H9 (cell line): Measurements from ENCODE around the gene PDXP. TPM values are rescaled to one million over a fixed set of nuclear protein-coding genes. Genes with fewer than 3 reads are reported as not detected.

Source experiments
- DNase-seq: peaks from one replicate; pipeline ENCODE4 v3.0.0-alpha.2; 2017
- H2AFZ ChIP-seq: one replicate; pipeline ENCODE4 v1.6.1; 2013; ENCODE audit warnings: mild to moderate bottlenecking, low read length, control low read depth, moderate library complexity
- H2AK5ac ChIP-seq: 2 replicates; pipeline ENCODE4 v1.6.1; 2013; ENCODE audit warnings: low read length, control low read depth, mixed read lengths; ENCODE audit not compliant: insufficient read length
- H2BK120ac ChIP-seq: one replicate; pipeline ENCODE4 v1.6.1; 2013; ENCODE audit warnings: low read depth, mild to moderate bottlenecking, low read length, control low read depth, inconsistent platforms; ENCODE audit not compliant: poor library complexity, severe bottlenecking
- H2BK12ac ChIP-seq: 2 replicates; pipeline ENCODE4 v1.6.1; 2013; ENCODE audit warnings: low read length, control low read depth, mixed read lengths, low read depth; ENCODE audit not compliant: insufficient read length
- H2BK15ac ChIP-seq: 2 replicates; pipeline ENCODE4 v1.6.1; 2013; ENCODE audit warnings: low read depth, low read length, control low read depth
- H2BK20ac ChIP-seq: one replicate; pipeline ENCODE4 v1.6.1; 2013; ENCODE audit warnings: low read depth, mild to moderate bottlenecking, low read length, control low read depth, inconsistent platforms; ENCODE audit not compliant: poor library complexity, severe bottlenecking
- H2BK5ac ChIP-seq: 2 replicates; pipeline ENCODE4 v1.6.1; 2013; ENCODE audit warnings: low read length, control low read depth, mixed read lengths; ENCODE audit not compliant: insufficient read length
- H3K14ac ChIP-seq: 2 replicates; pipeline ENCODE4 v1.6.1; 2013; ENCODE audit warnings: low read length, control low read depth; ENCODE audit not compliant: insufficient read depth
- H3K18ac ChIP-seq: 2 replicates; pipeline ENCODE4 v1.6.1; 2013; ENCODE audit warnings: low read depth, mild to moderate bottlenecking, mixed read lengths, low read length, control low read depth; ENCODE audit not compliant: insufficient read length
- H3K23ac ChIP-seq: 2 replicates; pipeline ENCODE4 v1.6.1; 2013; ENCODE audit warnings: low read length, control low read depth, mixed read lengths, low read depth; ENCODE audit not compliant: insufficient read length
- H3K23me2 ChIP-seq: 2 replicates; pipeline ENCODE4 v1.6.1; 2013; ENCODE audit warnings: low read depth, mild to moderate bottlenecking, mixed read lengths, low read length, control low read depth; ENCODE audit not compliant: insufficient read length, poor library complexity, severe bottlenecking
- H3K27ac ChIP-seq: 2 replicates; pipeline ENCODE4 v1.5.1; 2013; ENCODE audit warnings: low read length, control low read depth, mixed read lengths, low read depth; ENCODE audit not compliant: insufficient read length
- H3K27me3 ChIP-seq: 2 replicates; pipeline ENCODE4 v1.6.1; 2013; ENCODE audit warnings: low read length, control low read depth, inconsistent platforms; ENCODE audit not compliant: insufficient read depth
- H3K4ac ChIP-seq: 2 replicates; pipeline ENCODE4 v1.6.1; 2013; ENCODE audit warnings: low read depth, mild to moderate bottlenecking, control low read depth, inconsistent platforms, low read length, moderate library complexity
- H3K4me1 ChIP-seq: 2 replicates; pipeline ENCODE4 v1.6.1; 2013; ENCODE audit warnings: low read length, control low read depth, inconsistent platforms; ENCODE audit not compliant: insufficient read depth
- H3K4me2 ChIP-seq: 2 replicates; pipeline ENCODE4 v1.6.1; 2013; ENCODE audit warnings: low read length, control low read depth, mixed read lengths; ENCODE audit not compliant: insufficient read length, insufficient read depth
- H3K56ac ChIP-seq: 2 replicates; pipeline ENCODE4 v1.6.1; 2013; ENCODE audit warnings: low read depth, mild to moderate bottlenecking, mixed read lengths, low read length, control low read depth; ENCODE audit not compliant: insufficient read length
- H3K79me1 ChIP-seq: 2 replicates; pipeline ENCODE4 v1.6.1; 2013; ENCODE audit warnings: low read depth, mild to moderate bottlenecking, moderate library complexity, low read length, control low read depth, inconsistent platforms; ENCODE audit not compliant: insufficient read depth, poor library complexity, severe bottlenecking
- H3K79me2 ChIP-seq: 2 replicates; pipeline ENCODE4 v1.6.1; 2013; ENCODE audit warnings: low read length, control low read depth, inconsistent platforms; ENCODE audit not compliant: insufficient read depth
- H3K9ac ChIP-seq: 2 replicates; pipeline ENCODE4 v1.6.1; 2013; ENCODE audit warnings: low read length, control low read depth, mixed read lengths; ENCODE audit not compliant: insufficient read length; ENCODE audit errors: extremely low read depth
- H3K9me3 ChIP-seq: one replicate; pipeline ENCODE4 v1.6.1; 2013; ENCODE audit warnings: low read depth, low read length, inconsistent platforms; ENCODE audit not compliant: control insufficient read depth
- H3T11ph ChIP-seq: one replicate; pipeline ENCODE4 v1.6.1; 2013; ENCODE audit warnings: mild to moderate bottlenecking, low read length, control low read depth, inconsistent platforms
- H4K20me1 ChIP-seq: one replicate; pipeline ENCODE4 v1.6.1; 2013; ENCODE audit not compliant: control insufficient read depth, insufficient read length, insufficient read depth
- H4K5ac ChIP-seq: 2 replicates; pipeline ENCODE4 v1.6.1; 2013; ENCODE audit warnings: low read depth, mild to moderate bottlenecking, mixed read lengths, low read length, control low read depth; ENCODE audit not compliant: insufficient read length
- H4K8ac ChIP-seq: replicated peaks from 2 replicates; pipeline ENCODE4 v1.6.1; 2013; ENCODE audit warnings: low read length, control low read depth, mixed read lengths, low read depth; ENCODE audit not compliant: insufficient read length
- H4K91ac ChIP-seq: 2 replicates; pipeline ENCODE4 v1.6.1; 2013; ENCODE audit warnings: low read depth, mild to moderate bottlenecking, moderate library complexity, mixed read lengths, low read length, control low read depth; ENCODE audit not compliant: insufficient read length
- H3K27ac Mint-ChIP-seq, 3 experiments: 2 replicates in 2 of 3; 3 replicates in 1 of 3; pipeline ENCODE4 v1.8.0; 2020 to 2021; ENCODE audit warnings: mixed read lengths in 3 of 3, mild to moderate bottlenecking in 1 of 3, moderate library complexity in 1 of 3
- H3K27me3 Mint-ChIP-seq: 2 replicates; pipeline ENCODE4 v1.8.0; 2021; ENCODE audit warnings: low read depth, mild to moderate bottlenecking, moderate library complexity, mixed read lengths
- H3K36me3 Mint-ChIP-seq, 3 experiments: 2 replicates in 2 of 3; 3 replicates in 1 of 3; pipeline ENCODE4 v1.8.0; 2020 to 2021; ENCODE audit warnings: low read depth in 3 of 3, mixed read lengths in 3 of 3; ENCODE audit not compliant: insufficient read depth in 1 of 3
- H3K4me1 Mint-ChIP-seq, 2 experiments: 2 replicates each; pipeline ENCODE4 v1.8.0; 2020; ENCODE audit warnings: mixed read lengths in 2 of 2
- H3K4me3 Mint-ChIP-seq, 2 experiments: 2 replicates in 1 of 2; 3 replicates in 1 of 2; pipeline ENCODE4 v1.8.0; 2020 to 2021; ENCODE audit warnings: mild to moderate bottlenecking in 2 of 2, mixed read lengths in 2 of 2, moderate library complexity in 1 of 2
- H3K9me3 Mint-ChIP-seq, 2 experiments: 2 replicates in 1 of 2; 3 replicates in 1 of 2; pipeline ENCODE4 v1.8.0; 2020; ENCODE audit warnings: mild to moderate bottlenecking in 2 of 2, mixed read lengths in 2 of 2, moderate library complexity in 1 of 2
- CTCF ChIP-seq: fragments of 200-600 bp; sonication (generic); conservative IDR thresholded peaks from 3 replicates; pipeline ENCODE4 v1.8.0; 2021; ENCODE audit warnings: antibody characterized with exemption, mild to moderate bottlenecking
- WGBS: extraction: QIAGEN DNeasy Blood & Tissue Kit; methylation state at CpG from one replicate; pipeline ENCODE4 v1.1.7; 2013; ENCODE audit warnings: missing lambda C conversion rate, low lambda C conversion rate, mixed read lengths; ENCODE audit not compliant: insufficient read length; ENCODE audit errors: extremely low coverage; 5-methylcytosine and 5-hydroxymethylcytosine counted together
- total RNA-seq: library from RNA; stranded (reverse); gene quantifications from 2 replicates; pipeline ENCODE4 v1.2.1, GENCODE V29; 2021

The PDXP gene
- total RNA-seq, 1 experiment from 2014 or later, result 41.0 TPM

GRCh38 chr22:37634417-37634924 is 24.1 kb upstream of the PDXP start:
- Histone ChIP-seq H3K9me3 (no peaks in the 10 kb centered on the region), H3K4me2 (no peak overlapping the region), H3T11ph (no peak overlapping the region), H3K27me3 (no peaks in the 10 kb centered on the region), H4K91ac (no peak overlapping the region), H3K4me1 (peaks cover 5% of the 10 kb centered on the region; the same call in 1 of the 2 replicates), H4K8ac (no peak overlapping the region), H4K20me1 (no peaks in the 10 kb centered on the region), H4K5ac (no peak overlapping the region), H3K79me2 (no peaks in the 10 kb centered on the region), H2BK15ac (no peak overlapping the region; the same call in 1 of the 2 replicates), H3K79me1 (no peaks in the 10 kb centered on the region), H3K23ac (no peak overlapping the region), H2BK12ac (no peak overlapping the region), H3K18ac (no peak overlapping the region), H2BK120ac (no peak overlapping the region), H3K14ac (no peak overlapping the region), H3K4ac (no peak overlapping the region), H2AFZ (no peak overlapping the region), H3K56ac (no peak overlapping the region), H3K9ac (no peak overlapping the region), H3K27ac (no peak overlapping the region), H2BK20ac (no peak overlapping the region), H2AK5ac (no peak overlapping the region), H3K23me2 (peaks cover 5% of the 10 kb centered on the region), H2BK5ac (no peak overlapping the region)
- TF ChIP-seq CTCF, result no peak; the same call in 2 of the 3 replicates
- peak overlapping the region in 2 of 3 experiments; percentile 42 to 92; a peak in 5 of 7 replicates for H3K27ac Mint-ChIP-seq
- no peaks in the 10 kb centered on the region; the same call in 1 of the 2 replicates for H3K27me3 Mint-ChIP-seq
- WGBS, result no CpG with 5 or more reads among the region's 8 CpGs
- H3K36me3 Mint-ChIP-seq, result peaks cover 0 to 12% (median 8%) of the 10 kb centered on the region in 3 experiments; a peak in 5 of 7 replicates
- peaks cover 31 to 37% of the 10 kb centered on the region in 2 experiments for H3K4me1 Mint-ChIP-seq
- H3K9me3 Mint-ChIP-seq, result no peaks in the 10 kb centered on the region
- DNase-seq, result no peak
- no peak overlapping the region for H3K4me3 Mint-ChIP-seq
